Measurements from ENCODE around the gene TMF1. TPM values are rescaled to one million over a fixed set of nuclear protein-coding genes. Genes with fewer than 3 reads are reported as not detected.

The TMF1 gene
- total and polyA plus RNA-seq, 8 donors = 5.7 to 25.9 (median 16.0) TPM

DNA sequence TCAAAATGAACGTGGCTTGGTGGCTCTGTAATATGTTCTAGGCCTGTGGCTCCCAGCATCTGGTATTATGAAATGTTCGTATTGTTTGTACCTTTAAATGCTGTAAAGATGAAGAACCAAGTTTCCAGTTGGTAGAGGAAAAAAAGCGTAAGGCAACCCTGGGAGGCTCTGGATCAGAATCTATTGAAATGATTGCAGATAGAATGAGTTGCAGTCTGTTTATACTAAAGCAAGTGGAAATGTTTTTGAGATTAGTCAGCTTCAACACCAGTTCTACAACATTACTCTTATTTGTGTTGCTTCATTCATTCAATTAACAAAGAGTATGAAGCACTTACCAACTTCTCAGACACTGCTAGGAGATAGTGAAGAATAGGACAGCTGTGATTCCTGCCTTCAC, 37.9 kb upstream of the TMF1 start:
- H3K9me3 ChIP-seq = no peaks in the 10 kb centered on the region
- ATAC-seq = no peak
- 39 to 55% methylated on average over 3 of the region's 3 CpGs for WGBS, 2 donors
- H3K27me3 ChIP-seq = no peaks in the 10 kb centered on the region
- H3K4me3 ChIP-seq = no peak overlapping the region
- TF ChIP-seq CTCF (IDR thresholded peaks at IDR 0.05) = no peak
- no peaks in the 10 kb centered on the region for H3K36me3 ChIP-seq
- FAIRE-seq = no peak
- intact Hi-C loops (cut with DNase I) = no loop called here
- no peak for DNase-seq
- H3K27ac ChIP-seq = peak overlapping the region in 2 of 4 donors; percentile 1 to 44
- H3K4me1 ChIP-seq = peaks cover 20 to 79% (median 72%) of the 10 kb centered on the region in 3 donors

DNA sequence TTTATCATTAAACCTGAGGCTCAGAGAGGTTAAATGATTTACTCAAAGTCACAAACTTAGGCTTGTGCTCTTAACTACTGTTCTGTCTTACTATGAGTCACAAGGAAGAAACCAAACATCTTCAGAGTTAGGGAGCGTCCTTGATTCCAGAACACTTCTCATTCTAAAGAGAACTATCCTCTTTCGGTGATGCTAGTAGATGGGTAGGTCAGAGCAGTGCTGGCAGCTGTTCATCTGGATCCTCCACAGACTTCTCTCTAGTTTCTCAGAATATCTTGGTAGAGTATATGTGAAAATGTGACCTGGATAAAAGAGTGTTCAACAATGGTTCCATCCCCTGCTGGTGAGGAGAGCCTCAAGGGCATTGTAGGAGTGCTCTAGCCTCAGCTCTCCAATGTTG, 35.9 kb upstream of the TMF1 start:
- Histone ChIP-seq H3K27me3 (no peaks in the 10 kb centered on the region), H3K4me1 (peaks cover 19 to 70% (median 67%) of the 10 kb centered on the region in 3 donors), H3K4me3 (no peak overlapping the region), H3K9me3 (no peaks in the 10 kb centered on the region), H3K36me3 (no peaks in the 10 kb centered on the region), H3K27ac (no peak overlapping the region)
- ATAC-seq = no peak
- DNase-seq = no peak
- 61 to 74% methylated on average over 2 of the region's 2 CpGs for WGBS, 2 donors
- TF ChIP-seq CTCF (IDR thresholded peaks at IDR 0.05) = no peak
- intact Hi-C loops (cut with DNase I) = no loop called here
- peak; percentile 59 for FAIRE-seq

DNA sequence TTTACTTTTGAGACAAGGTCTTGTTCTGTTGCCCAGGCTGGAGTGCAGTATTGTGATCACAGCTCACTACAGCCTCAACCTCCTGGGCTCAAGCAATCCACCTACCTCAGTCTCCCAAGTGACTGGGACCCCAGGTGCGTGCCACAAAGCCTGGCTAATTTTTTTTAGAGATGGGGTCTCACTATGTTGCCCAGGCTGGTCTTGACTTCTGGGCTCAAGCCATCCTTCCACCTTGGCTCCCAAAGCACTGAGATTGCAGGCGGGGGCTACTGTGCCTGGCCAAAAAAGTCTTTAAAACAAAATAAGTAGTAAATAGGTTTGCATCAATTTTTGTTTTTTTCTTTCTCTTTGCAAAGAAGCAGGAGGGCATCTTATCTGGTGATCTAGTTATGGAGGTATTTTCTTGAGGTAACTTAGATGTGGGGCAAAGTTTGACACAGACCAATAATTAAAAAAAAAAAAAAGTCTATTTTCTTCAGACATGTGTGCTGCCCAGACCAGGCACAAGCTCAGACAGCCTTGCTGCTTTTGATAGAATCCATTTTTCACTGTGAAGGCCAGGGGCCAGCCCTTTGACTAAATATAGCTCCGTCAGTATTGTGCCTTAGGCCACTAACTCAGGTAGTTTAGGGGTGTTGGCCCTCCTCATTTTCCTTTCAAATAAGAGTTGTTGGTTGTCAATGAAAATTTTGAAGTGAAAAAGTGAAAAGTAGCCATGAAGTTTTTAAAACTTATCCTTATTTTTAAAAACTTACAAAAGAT, 35.1 kb upstream of the TMF1 start:
- Histone ChIP-seq H3K4me1 (peaks cover 19 to 70% (median 60%) of the 10 kb centered on the region in 3 donors), H3K27me3 (no peaks in the 10 kb centered on the region), H3K36me3 (no peaks in the 10 kb centered on the region), H3K4me3 (peak overlapping the region in 3 of 4 donors; percentile 68 to 86 (median 70)), H3K27ac (peak overlapping the region; percentile 79 to 95 (median 91)), H3K9me3 (no peaks in the 10 kb centered on the region)
- TF ChIP-seq CTCF (IDR thresholded peaks at IDR 0.05) = no peak
- DNase-seq = no peak
- no peak for ATAC-seq
- no peak for FAIRE-seq
- WGBS, 2 donors = 68 to 69% methylated on average over 3 of the region's 3 CpGs
- intact Hi-C loops (cut with DNase I) = no loop called here

DNA sequence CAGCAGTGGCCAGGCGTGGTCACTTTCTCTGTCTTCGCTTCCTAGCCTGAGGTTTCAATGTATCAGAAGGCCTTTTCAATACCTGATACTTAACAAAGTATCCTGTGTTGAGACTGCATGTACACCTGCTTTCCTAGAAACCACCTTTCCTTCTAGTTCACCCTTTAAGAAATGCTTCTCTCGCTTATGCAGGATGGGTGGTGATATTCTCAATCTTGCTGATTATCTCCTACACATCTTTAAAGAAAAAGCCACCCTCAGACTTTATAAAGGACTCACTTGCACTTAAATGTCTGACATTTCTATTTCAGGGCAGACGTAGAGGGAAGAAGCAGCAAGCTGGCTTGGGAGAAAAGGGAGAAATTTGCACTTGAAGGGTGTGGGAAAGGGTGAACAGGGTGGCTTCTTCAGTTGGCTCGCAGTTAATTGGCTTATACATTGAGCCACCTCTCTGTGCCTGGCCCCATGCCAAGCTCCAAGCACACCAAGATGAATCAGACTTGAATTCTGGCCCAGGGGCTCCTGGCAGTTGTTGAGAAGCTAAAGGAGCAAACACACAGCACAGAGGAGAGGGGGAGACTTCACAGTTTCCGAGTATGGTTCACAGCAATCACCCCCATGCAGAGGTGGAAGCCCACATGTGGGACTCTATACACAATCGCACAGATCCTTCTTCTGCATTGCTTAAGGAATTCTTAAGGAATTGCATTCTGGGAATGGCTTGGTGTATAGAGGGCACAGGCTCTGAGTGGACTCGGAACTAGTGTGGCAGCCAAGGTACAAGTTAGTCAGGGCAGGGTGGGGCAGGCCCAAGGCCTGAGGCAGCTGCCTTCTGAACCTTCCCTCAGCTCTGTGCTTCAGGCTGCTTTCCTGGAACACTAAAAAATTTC, 33.9 kb upstream of the TMF1 start:
- peak; percentile 85 to 95 (median 93) for DNase-seq
- peaks cover 19 to 60% (median 51%) of the 10 kb centered on the region in 3 donors for H3K4me1 ChIP-seq
- H3K27me3 ChIP-seq = no peaks in the 10 kb centered on the region
- no peaks in the 10 kb centered on the region for H3K36me3 ChIP-seq
- intact Hi-C loops (cut with DNase I) = no loop called here
- peak overlapping the region; percentile 79 to 95 (median 91) for H3K27ac ChIP-seq
- no peaks in the 10 kb centered on the region for H3K9me3 ChIP-seq
- no peak for FAIRE-seq
- peak; percentile 67 to 73 (median 68) for ATAC-seq
- 0% methylated on average over 8 of the region's 8 CpGs for WGBS, 2 donors
- H3K4me3 ChIP-seq = peak overlapping the region; percentile 68 to 86 (median 76)
- no peak for TF ChIP-seq CTCF (IDR thresholded peaks at IDR 0.05)
